ENCODE data around the gene DCHS2. TPM values are rescaled to one million over a fixed set of nuclear protein-coding genes. Genes with fewer than 3 reads are reported as not detected.

DCHS2 gene
- total RNA-seq, 2 donors from 2014 or later = 0.03 TPM; not detected in 1

DNA sequence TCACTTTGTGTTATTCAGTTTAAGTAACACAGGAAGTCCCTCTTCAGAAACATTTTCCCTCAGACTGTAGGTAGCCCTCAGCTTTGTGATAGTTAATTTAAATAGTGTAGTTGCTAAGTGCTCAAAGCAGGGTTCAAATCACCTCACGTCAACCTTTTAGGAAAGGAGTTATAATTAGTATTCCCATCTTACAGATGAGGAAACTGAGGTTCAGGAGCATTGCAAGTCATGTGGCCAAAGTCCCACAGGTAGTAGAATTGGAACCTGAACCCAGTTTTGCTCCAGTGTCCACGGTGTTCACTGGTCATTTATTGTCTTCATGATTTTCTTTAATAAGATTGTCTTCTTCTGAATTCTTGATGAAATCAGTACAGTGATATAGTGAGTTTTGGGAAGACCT lies 4.3 kb upstream of the DCHS2 start:
- DNase-seq (no peak), ATAC-seq (no peak)
- intact Hi-C loops (cut with DNase I) = no loop called here

DNA sequence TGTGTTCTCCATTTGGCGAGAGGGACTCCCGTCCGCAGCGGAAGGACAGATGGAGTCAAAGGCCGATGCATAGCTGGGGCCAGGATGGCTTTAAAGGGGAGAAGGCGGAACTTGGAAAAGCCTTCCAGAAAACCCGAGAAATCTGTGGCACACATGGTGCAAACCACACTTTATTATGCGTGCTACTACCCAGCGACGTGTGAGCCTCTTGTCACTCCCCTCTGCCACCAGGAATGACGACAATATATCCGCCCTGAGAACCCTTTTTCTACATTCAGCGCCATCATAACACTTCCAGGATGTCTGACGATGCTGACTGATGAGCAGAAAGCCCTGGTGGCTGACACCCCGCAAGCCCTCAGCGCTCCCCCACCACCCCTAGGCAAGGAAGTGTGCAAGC lies 689 bp upstream of the DCHS2 start:
- intact Hi-C loops (cut with DNase I) = no loop called here
- ATAC-seq (no peak), DNase-seq (no peak)

DNA sequence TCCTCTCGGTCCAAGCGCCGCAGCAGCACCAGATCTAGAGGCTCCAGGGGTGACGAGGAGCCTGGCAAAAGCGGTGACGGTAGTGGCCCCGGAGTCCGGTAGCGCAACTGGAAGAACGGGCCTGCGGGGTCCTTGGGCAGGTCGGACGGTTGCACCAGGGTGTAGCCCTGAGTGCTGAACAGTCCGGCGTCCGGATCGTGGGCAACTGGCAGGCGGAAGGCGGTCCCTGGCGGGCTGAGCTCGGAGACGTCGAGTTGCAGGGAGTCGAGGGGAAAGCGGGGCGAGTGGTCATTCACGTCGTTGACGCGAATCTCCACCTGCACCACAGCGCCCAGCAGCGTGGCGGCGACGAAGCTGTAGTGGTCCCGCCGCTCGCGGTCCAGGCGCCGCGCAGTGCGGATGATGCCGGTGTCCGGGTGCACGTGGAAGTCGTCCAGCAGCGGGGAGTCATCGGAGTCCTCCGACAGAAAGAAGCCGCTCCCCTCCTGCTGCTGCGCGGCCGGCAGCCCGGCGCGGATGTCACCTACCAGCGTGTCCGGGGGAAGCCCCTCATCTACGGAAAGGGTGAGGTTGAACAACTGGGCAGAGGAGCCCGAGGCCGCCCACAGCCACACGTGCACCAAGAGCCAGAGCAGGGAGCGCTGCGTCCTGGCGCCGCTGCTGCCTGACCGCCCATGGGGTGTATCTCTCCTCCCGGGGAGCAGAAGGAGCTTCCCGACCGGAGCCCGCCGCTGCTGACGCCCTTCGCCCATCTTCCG lies 837 bp downstream of the DCHS2 start:
- intact Hi-C loops (cut with DNase I) = no loop called here
- DNase-seq (no peak), ATAC-seq (peak; percentile 27 to 46)

DNA sequence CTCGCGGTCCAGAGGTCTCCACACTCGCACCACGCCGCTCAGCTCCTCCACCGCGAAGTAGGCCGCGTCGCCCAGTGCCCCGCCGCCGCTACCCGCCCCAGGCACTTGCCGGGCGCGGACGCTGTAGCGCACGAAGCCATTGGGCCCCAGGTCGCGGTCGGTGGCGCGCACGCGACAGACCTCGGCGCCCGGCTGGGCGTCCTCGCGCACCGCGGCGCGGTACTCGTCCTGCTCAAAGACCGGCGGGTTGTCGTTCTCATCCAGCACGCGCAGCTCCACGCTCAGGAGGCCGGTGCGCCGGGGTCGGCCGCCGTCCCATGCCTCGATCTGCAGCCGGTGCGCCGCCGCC lies 1.4 kb downstream of the DCHS2 start:
- no peak for DNase-seq
- intact Hi-C loops (cut with DNase I) = no loop called here
- ATAC-seq = no peak

DNA sequence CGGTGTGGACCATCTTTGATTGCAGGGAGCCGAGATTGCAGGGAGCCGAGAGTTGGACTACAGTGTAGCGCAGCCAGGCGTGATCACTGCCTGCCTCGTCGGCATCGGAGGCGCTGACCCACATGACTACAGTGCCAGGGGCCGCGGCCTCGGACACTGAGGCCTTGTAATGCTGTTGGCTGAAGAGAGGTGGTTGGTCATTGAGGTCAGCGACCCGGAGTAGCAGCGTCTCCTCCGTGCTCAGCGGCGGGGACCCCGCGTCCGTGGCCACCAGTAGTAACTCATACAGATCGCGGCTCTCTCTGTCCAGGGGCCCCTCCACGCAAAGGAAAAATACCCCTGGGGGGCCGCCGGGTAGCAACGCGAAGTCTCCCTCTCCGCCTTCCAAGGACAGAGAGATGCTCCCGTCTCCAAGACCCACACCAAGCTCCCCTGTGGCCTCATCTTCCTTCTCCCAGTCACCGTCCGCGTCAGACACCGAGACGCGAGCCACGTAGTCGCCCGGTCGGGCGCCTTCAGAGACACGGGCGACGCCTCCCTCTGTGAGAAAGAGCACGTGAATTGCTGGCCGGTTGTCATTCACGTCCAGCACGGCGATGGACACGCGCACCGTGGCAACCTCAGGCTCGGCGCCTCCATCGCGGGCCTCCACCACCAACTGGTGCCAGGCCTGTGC lies 1.9 kb downstream of the DCHS2 start:
- intact Hi-C loops (cut with DNase I) = no loop called here
- ATAC-seq = no peak
- DNase-seq = no peak

DNA sequence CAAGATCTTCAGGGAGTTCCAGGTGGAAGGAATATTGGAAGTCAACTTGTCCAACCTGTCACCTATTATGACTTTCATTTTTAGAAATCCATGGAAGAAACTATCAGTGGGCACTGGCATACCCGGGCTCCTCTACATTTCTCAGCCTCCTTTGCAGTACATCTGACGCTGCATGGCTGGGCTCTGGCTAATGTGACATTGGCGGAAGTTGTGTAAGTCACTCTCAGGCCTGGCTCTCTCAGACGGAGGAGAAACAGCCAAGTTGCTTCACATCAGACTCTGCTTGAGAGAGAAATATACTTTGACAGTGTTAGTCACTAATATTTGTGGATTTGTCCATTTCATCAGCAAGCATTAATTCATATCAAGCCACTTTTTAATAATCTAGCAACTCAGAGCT lies 4.5 kb downstream of the DCHS2 start:
- intact Hi-C loops (cut with DNase I) = no loop called here
- no peak for DNase-seq
- ATAC-seq = no peak

DNA sequence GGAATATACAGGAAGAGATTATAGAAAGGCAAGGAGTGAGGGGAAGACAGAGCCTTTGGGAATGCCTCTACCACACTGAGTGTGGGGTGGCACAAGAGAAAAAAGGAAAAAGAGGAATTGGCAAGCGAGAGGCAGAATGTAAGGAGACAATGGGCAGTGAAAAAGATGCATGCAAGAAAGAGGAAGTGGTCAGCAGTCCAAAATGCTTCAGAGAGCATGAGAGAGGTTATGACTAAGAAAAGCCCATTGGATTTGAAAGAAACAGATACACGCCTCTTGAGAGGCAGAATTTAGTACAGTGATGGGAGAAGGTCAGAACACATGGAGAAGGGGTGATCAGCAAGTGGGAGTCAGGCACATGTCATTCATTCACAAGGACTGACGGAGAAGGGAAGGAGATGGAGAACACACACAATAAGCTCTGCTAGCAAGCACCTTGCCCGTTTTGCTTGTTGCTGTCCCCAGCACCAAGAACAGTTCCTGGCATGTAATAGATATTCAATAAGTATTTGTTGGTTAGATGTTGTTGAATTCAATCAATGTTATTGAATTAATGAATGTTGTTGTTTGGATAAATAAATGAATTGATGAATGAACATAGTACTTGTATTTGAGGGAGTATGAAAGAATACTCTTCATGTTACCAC lies 6.3 kb downstream of the DCHS2 start:
- intact Hi-C loops (cut with DNase I) = no loop called here
- no peak for ATAC-seq
- DNase-seq = no peak

DNA sequence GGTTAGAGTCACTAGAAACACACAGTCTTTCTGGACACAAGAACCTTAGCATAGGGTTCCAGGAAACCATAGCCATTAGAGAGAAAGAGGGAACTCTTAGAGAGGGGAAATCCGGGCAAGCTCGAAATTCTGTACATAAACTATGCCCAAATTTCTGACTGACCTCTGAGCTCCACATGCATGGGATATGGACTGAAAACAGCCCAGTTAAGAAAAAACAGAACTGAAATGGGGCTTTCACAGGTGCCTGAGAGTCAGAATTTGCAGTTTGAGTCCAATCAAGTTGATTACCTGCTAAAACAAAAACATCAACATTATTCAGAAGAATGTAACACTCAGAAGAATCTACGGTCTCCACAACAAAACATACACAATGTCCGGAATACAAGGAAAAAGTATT lies 13.1 kb downstream of the DCHS2 start:
- intact Hi-C loops (cut with DNase I) = no loop called here
- ATAC-seq = no peak
- no peak for DNase-seq

DNA sequence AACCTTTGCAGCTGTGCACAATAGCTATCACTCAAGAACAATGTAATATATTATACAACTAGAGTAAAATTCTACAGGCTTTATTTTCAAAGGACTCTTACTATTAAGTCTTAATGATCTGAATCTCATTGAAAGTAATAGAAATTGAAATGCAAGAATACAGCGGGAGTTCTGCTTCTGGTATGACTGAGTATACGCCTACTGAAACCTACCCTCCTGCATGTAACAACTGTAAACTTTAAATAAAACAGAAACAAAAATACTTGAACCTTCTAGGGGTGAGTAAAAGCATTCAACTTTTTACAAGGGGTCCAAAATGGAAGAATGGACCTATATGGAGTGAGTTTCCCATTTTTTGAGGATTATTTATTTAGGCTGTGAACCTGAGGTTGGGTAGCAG lies 13.5 kb downstream of the DCHS2 start:
- DNase-seq (no peak), ATAC-seq (no peak)
- intact Hi-C loops (cut with DNase I) = no loop called here

DNA sequence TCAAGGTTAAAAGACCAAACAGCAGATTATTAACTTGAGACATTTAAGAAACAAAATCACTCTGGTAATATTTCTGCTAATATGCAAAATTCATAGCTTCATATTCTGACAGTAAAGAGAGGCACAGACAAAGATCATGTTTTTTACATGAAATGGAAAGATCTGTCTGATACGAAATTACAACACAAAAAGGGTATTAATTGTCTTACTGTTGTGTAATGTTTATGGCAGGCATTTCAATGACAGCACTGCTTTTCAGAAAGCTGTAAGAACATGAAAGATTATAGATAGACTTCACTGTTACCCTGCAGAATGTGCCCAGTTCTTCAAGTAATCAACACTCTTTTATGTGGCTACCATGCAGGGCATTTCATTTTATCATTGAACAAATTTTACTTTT lies 15.4 kb downstream of the DCHS2 start:
- ATAC-seq (no peak), DNase-seq (no peak)
- intact Hi-C loops (cut with DNase I) = no loop called here

DNA sequence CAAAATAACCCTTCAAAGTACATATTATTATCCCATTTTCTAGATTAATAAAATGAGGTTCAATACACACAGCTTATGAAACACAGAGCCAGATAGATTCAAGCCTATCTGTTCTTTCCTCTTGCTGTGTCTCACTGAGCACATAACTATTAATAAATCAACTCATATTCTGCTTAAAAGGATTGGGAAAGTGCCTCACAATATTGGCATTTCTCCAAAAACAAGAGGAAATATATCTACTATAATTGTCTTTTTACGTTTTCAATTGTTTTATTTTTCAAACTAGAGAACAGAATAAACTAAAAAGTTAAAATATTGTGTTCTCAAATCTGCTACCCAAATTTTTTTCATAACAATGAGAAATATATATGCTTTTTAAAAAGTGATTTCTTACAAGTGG lies 15.8 kb downstream of the DCHS2 start:
- intact Hi-C loops (cut with DNase I) = no loop called here
- ATAC-seq (no peak), DNase-seq (no peak)

DNA sequence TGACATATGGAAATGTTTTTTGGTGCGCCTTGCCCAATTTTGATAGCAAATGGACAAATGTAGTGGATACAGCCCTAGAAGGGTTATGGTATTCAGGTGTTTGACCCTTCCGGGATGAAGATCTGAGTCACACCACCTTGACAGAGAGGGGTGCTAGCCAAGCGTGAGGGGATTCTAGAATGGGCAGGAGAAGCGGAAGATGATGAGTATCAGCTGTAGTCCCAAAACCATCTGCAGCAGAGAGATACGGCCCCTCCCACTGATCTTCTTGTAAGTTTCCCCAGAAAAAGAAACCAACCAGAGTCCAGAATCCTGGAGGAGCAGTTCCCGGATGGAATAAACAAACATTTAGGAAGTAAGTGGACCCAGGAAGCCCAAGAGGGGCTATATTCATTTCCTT lies 18.1 kb downstream of the DCHS2 start:
- DNase-seq = no peak
- intact Hi-C loops (cut with DNase I) = no loop called here
- no peak for ATAC-seq

DNA sequence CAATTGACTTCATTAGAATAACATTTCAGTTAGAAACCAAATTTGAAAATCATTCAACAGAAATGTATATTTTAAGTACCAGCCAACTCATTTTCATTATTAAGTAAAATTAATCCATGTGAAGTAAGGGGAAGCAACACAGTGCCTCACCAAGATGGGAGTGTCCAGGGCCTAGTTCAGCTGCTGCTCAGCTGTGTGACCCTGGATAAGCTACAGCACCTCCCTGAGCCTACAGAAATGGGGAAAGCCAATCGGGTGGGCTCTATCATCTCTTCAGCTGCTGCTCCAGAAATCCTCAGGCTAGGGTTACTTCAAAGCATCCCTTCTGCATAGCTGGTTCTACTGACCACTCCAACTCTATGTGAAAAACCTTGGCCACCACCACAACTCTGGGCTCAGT lies 18.7 kb downstream of the DCHS2 start:
- no peak for ATAC-seq
- DNase-seq = no peak
- intact Hi-C loops (cut with DNase I) = no loop called here

DNA sequence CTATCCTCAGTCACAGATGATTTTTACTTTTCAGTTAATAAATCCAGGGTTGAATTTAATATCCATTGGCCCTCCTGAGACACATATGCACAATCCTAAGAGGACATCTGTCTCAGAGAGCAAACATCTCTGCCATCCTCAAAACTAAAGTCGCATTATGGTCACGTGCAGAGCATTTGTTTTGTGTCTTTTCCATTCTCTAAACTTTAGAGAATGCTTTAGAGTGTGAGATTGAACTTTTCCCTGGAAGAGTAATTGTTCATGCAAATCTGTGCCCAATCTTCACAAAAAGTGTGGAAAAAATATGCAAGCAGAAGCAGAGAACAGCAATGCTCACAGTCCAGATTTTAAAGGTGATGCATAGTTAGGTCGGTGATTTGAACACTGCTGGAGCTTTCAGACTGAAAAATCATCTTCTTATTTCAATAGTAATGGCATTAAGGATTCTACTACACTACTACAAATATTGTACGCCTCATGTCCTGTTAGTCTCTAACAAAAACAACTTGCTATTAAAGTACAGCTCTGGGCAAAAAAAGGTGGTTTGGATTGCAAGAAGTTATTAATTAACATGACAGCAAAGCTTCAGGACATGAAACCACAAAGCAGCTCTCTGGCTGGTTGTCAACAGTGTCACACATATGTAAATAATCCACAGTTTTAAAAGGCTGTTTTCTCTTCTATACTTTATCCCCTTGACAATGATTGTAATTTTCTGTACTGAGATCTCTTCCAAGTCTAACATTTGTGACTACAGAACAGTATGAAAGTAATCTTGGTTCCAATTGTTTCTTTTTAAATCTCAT lies 19.9 kb downstream of the DCHS2 start:
- no peak for DNase-seq
- intact Hi-C loops (cut with DNase I) = no loop called here
- ATAC-seq = no peak

DNA sequence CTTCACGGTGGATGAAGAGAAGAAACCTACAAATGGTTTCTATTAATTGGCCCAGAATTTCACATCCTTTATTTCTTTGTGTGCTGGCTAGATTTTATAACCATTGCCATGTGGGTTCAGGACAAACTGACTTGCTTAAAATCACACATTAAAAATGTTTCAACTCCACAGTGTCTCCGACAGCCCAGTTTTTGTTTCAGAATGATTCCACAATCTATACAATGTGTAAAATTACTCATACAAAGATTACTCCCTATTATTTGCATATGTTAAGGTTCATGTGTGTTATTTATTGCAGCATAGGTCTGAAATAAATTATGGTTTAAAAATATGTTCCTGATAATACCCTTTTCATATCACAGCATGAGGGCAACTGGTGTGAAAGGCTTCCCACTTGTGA lies 20.6 kb downstream of the DCHS2 start:
- ATAC-seq = no peak
- intact Hi-C loops (cut with DNase I) = no loop called here
- DNase-seq = no peak

DNA sequence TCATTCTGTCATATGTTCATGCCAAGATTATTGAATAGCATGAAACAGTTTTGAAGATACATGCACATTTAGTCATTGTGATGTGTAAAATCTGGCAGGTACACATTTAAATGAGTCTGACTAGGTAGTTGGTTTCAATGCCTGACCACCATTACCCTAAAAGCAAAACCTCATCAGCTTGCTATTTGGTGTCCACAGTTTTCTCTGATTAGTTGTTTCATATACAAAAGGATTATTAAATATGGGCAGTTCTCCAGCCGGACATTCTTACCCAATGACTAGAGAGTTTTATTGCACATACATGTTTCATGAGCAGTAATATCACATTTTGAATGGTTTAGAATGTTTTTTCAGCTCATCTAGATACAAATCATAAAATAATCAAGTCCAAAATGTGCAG lies 23.7 kb downstream of the DCHS2 start:
- ATAC-seq (no peak), DNase-seq (no peak)
- intact Hi-C loops (cut with DNase I) = no loop called here

DNA sequence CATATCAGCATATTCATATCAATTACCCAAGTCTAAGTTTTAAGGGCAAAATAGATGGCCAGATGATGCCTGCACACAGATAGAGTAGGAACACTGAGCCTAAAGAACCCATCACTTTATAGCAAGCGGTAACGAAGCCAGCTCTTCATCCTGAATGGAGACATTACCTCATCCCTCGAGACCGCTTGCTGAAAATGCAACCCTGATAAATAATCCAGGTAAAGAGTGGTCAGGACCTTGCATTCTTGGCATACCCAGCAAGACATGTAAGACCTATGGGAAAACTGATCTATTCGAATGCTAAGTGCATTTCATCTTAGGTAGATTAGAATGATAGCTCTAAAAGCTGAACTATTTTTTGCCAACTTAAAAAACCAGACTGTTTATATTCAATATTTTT lies 25.3 kb downstream of the DCHS2 start:
- intact Hi-C loops (cut with DNase I) = no loop called here
- ATAC-seq = no peak
- DNase-seq = no peak

DNA sequence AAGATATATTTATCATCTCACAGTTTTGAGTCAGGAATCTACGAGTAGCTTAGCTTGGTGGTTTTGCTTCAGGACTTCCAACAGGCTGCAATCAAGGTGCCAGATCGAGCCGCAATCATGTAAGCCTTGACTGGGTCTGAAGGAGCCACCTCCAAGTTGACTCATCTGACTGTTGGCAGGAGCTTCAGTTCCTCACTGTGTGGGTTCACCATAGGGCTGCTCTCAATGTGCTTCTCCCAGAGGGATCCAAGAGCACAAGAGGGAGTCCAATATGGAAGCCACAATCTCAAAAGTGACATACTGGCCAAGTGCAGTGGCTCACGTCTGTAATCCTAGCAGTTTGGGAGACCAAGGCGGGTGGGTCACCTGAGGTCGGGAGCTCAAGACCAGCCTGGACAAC lies 26.5 kb downstream of the DCHS2 start:
- DNase-seq (no peak), ATAC-seq (no peak)
- intact Hi-C loops (cut with DNase I) = no loop called here

DNA sequence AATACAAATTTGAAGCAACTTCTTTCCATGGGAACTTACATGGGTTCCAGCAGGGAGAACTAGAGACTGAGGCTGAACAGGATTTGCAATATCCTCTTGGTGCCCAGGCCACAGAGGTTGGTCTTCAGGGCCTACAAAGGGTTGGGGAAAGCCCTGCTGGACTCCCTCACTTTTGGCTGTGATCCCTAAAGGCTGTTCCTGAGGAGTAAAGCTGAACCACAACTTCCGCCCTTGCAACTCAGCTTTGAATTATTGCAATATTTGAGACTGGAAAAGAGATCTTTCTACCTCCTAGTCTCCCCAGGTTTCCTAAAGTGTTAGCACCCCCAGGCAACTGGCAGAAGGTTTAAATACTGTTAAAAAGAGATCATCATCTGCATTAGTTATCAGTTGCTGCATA lies 26.9 kb downstream of the DCHS2 start:
- ATAC-seq (no peak), DNase-seq (no peak)
- intact Hi-C loops (cut with DNase I) = no loop called here
